Liver (tissue), 9 donors: ENCODE measurements around the gene TNFAIP1. TPM values are rescaled to one million over a fixed set of nuclear protein-coding genes. Genes with fewer than 3 reads are reported as not detected.

Experiments
- DNase-seq: peaks from one replicate; pipeline ENCODE4 v3.0.0-alpha.2; 2017; ENCODE audit warnings: low spot score
- H3K27ac ChIP-seq, 2 donors: one replicate each; pipeline ENCODE4 v1.7.0; 2013; ENCODE audit warnings: inconsistent platforms in 2 of 2, low read length in 2 of 2, control low read depth in 1 of 2, low read depth in 1 of 2, mild to moderate bottlenecking in 1 of 2
- H3K27me3 ChIP-seq, 4 donors: one replicate each; pipeline versions ENCODE4 v1.6.1 to v1.7.0; 2013; ENCODE audit warnings: low read length in 3 of 4, inconsistent platforms in 1 of 4, mild to moderate bottlenecking in 1 of 4, moderate library complexity in 1 of 4; ENCODE audit not compliant: control insufficient read depth in 4 of 4, insufficient read depth in 4 of 4
- H3K36me3 ChIP-seq, 4 donors: one replicate each; pipeline versions ENCODE4 v1.6.1 to v1.7.0; 2013; ENCODE audit warnings: low read length in 3 of 4, mild to moderate bottlenecking in 3 of 4, low read depth in 1 of 4, moderate library complexity in 1 of 4; ENCODE audit not compliant: control insufficient read depth in 4 of 4, insufficient read depth in 3 of 4
- H3K4me1 ChIP-seq, 4 donors: one replicate each; pipeline versions ENCODE4 v1.6.1 to v1.7.0; 2013; ENCODE audit warnings: low read length in 3 of 4, mild to moderate bottlenecking in 3 of 4, moderate library complexity in 1 of 4; ENCODE audit not compliant: control insufficient read depth in 4 of 4, insufficient read depth in 4 of 4
- H3K4me3 ChIP-seq, 3 donors: one replicate each; pipeline versions ENCODE4 v1.6.1 to v1.7.0; 2013; ENCODE audit warnings: low read length in 3 of 3, control low read depth in 1 of 3, low read depth in 1 of 3, mild to moderate bottlenecking in 1 of 3
- H3K9ac ChIP-seq, 2 donors: one replicate each; pipeline ENCODE4 v1.7.0; 2013; ENCODE audit warnings: low read length in 2 of 2, mild to moderate bottlenecking in 2 of 2, moderate library complexity in 2 of 2, control low read depth in 1 of 2, low read depth in 1 of 2
- H3K9me3 ChIP-seq, 4 donors: one replicate each; pipeline versions ENCODE4 v1.6.1 to v1.7.0; 2013; ENCODE audit warnings: low read length in 3 of 4; ENCODE audit not compliant: control insufficient read depth in 4 of 4
- ATF3 ChIP-seq: IDR thresholded peaks from 2 replicates; pipeline ENCODE4 v1.6.1; 2016; ENCODE audit warnings: antibody characterized with exemption
- CTCF ChIP-seq: fragments of 150-350 bp; IDR thresholded peaks from 2 replicates; pipeline ENCODE4 v1.5.1; 2017; ENCODE audit warnings: improper control_type of control experiment, low read depth, low read length; ENCODE audit not compliant: missing input control
- EGR1 ChIP-seq, 2 donors: IDR thresholded peaks; 2 replicates each; pipeline ENCODE4 v1.6.1; 2016 to 2018; ENCODE audit warnings: antibody characterized with exemption in 2 of 2, low read depth in 2 of 2
- FOXA1 ChIP-seq: IDR thresholded peaks from 2 replicates; pipeline ENCODE4 v1.6.1; 2016; ENCODE audit warnings: antibody characterized with exemption
- FOXA2 ChIP-seq: IDR thresholded peaks from 2 replicates; pipeline ENCODE4 v1.6.1; 2016; ENCODE audit warnings: antibody characterized with exemption
- GABPA ChIP-seq, 2 donors: IDR thresholded peaks in 1 of 2; conservative IDR thresholded peaks in 1 of 2; 2 replicates each; pipeline ENCODE4 v1.6.1; 2016; ENCODE audit warnings: antibody characterized with exemption in 2 of 2, mild to moderate bottlenecking in 1 of 2, moderate library complexity in 1 of 2
- HNF4G ChIP-seq: IDR thresholded peaks from 2 replicates; pipeline ENCODE4 v1.6.1; 2016; ENCODE audit warnings: antibody characterized with exemption
- JUND ChIP-seq, 2 donors: IDR thresholded peaks; 2 replicates each; pipeline ENCODE4 v1.6.1; 2016; ENCODE audit warnings: antibody characterized with exemption in 2 of 2
- REST ChIP-seq: IDR thresholded peaks from 2 replicates; pipeline ENCODE4 v1.6.1; 2016; ENCODE audit warnings: antibody characterized with exemption, mild to moderate bottlenecking
- SP1 ChIP-seq: IDR thresholded peaks from 2 replicates; pipeline ENCODE4 v1.6.1; 2018; ENCODE audit warnings: antibody characterized with exemption, mild to moderate bottlenecking
- TAF1 ChIP-seq: conservative IDR thresholded peaks from 2 replicates; pipeline ENCODE4 v1.6.1; 2016; ENCODE audit warnings: antibody characterized with exemption, mild to moderate bottlenecking
- YY1 ChIP-seq: IDR thresholded peaks from 2 replicates; pipeline ENCODE4 v1.6.1; 2016; ENCODE audit warnings: antibody characterized with exemption, mild to moderate bottlenecking
- ZBTB33 ChIP-seq: IDR thresholded peaks from 2 replicates; pipeline ENCODE4 v1.6.1; 2016; ENCODE audit warnings: antibody characterized with exemption
- WGBS: extraction: QIAGEN DNeasy Blood & Tissue Kit; methylation state at CpG from one replicate; pipeline ENCODE4 v1.1.7; 2013; 5-methylcytosine and 5-hydroxymethylcytosine counted together
- polyA plus RNA-seq, 2 donors: library from polyadenylated mRNA; stranded (reverse) in 1 of 2; unstranded in 1 of 2; fragments of 200-250 nt in 1 of 2; fragments of >200 nt in 1 of 2; fragmentation: Nextera tagmentation in 1 of 2; extraction: Ambion mirVana in 1 of 2; gene quantifications; one replicate each; pipeline versions ENCODE4 v1.2.1 to v1.2.3, GENCODE V29; 2013 to 2015
- total RNA-seq, 2 donors: library from RNA; depleted of rRNA; stranded (reverse); fragments of >200 nt; gene quantifications; one replicate each; pipeline ENCODE4 v1.2.3, GENCODE V29; 2014
- TF ChIP-seq, protein P1 (sequence below): IDR thresholded peaks from 2 replicates; pipeline ENCODE4 v1.6.1; 2016; ENCODE audit warnings: antibody characterized with exemption
- donor health status: healthy.
- donor health status: healthy.
- donor health status: healthy.
- donor health status: healthy.
- donor health status: healthy.

TNFAIP1 gene
- total and polyA plus RNA-seq, 4 donors, result 11.7 to 31.7 (median 19.6) TPM

DNA sequence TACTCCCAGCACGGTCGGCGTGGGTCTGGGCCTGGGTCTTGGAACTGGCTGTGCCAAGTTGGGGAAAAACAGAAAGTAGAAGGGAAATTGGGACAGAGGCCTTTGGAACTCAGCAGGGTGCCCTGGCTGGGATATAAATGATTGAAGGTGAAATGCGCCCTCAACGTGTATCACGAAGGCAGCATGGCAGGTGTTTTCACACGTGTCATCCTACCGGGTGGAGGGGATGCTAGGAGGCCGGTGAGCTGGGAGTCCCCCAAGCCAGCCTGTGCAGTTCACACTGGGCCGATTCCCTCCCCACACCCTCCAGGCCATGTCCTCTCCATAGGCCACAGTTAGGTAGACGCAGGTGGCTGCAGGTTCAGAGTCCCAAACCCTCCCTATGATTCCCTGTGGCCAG lies 6.0 kb downstream of the TNFAIP1 start:
- no peak for TF ChIP-seq FOXA2
- no peak for TF ChIP-seq JUND (IDR thresholded peaks at IDR 0.05)
- TF ChIP-seq HNF4G, result no peak
- TF ChIP-seq REST, result no peak
- no peak for TF ChIP-seq ZBTB33
- TF ChIP-seq TAF1, result no peak
- no peak for TF ChIP-seq EGR1 (IDR thresholded peaks at IDR 0.05; ENCODE audit: low read depth in 2 of 2)
- no peak for TF ChIP-seq YY1
- TF ChIP-seq, protein P1, sequence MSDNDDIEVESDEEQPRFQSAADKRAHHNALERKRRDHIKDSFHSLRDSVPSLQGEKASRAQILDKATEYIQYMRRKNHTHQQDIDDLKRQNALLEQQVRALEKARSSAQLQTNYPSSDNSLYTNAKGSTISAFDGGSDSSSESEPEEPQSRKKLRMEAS, result no peak
- no peak for TF ChIP-seq GABPA (IDR thresholded peaks at IDR 0.05 in 1 of 2, conservative IDR thresholded peaks at IDR 0.05 in 1 of 2)
- no peak for TF ChIP-seq ATF3
- WGBS, result 97% methylated on average over 11 of the region's 11 CpGs
- peaks cover 17 to 59% (median 48%) of the 10 kb centered on the region in 4 donors for H3K4me1 ChIP-seq

GRCh38 chr17:28342313-28342712 lies 6.8 kb downstream of the TNFAIP1 start:
- no peak for DNase-seq
- TF ChIP-seq FOXA1 (no peak), SP1 (no peak), CTCF (no peak)
- Histone ChIP-seq H3K27ac (peak overlapping the region; percentile 3 to 14), H3K9me3 (no peaks in the 10 kb centered on the region), H3K27me3 (no peaks in the 10 kb centered on the region), H3K9ac (no peak overlapping the region), H3K4me3 (no peak overlapping the region), H3K36me3 (peaks cover 12 to 54% (median 36%) of the 10 kb centered on the region in 4 donors), H3K4me1 (peaks cover 19 to 59% (median 46%) of the 10 kb centered on the region in 4 donors)
- WGBS, result 95% methylated on average over 14 of the region's 14 CpGs

More for the DNA sequence above, 6.0 kb downstream of the TNFAIP1 start:
- no peak overlapping the region for H3K4me3 ChIP-seq
- no peaks in the 10 kb centered on the region for H3K27me3 ChIP-seq
- no peaks in the 10 kb centered on the region for H3K9me3 ChIP-seq
- H3K36me3 ChIP-seq, result peaks cover 11 to 54% (median 36%) of the 10 kb centered on the region in 4 donors
- no peak overlapping the region for H3K9ac ChIP-seq
- H3K27ac ChIP-seq, result no peak overlapping the region
- no peak for DNase-seq
